Adrenal gland (tissue), 5 donors: Measurements from ENCODE around the gene HAS3.

ENCODE experiments used
- CTCF ChIP-seq, 6 experiments: fragments of 450-650 bp in 4 of 6; fragments of 200-600 bp in 2 of 6; sonication (generic) in 1 of 6; IDR thresholded peaks; 1 replicate in 5 of 6; 2 replicates in 1 of 6; pipeline versions ENCODE4 v1.5.1 to v1.8.0; 2016 to 2021; ENCODE audit warnings: antibody characterized with exemption in 6 of 6, mild to moderate bottlenecking in 2 of 6, moderate library complexity in 1 of 6
- POLR2A ChIP-seq, 2 donors: fragments of 450-650 bp; IDR thresholded peaks; one replicate each; pipeline ENCODE4 v1.6.1; 2017; ENCODE audit warnings: antibody characterized with exemption in 2 of 2, mild to moderate bottlenecking in 2 of 2, moderate library complexity in 1 of 2
- donor health status: DM: no; HTN: no; CAD: no.

GRCh38 chr16:69073181-69073702, 32.2 kb upstream of the HAS3 start:
- TF ChIP-seq POLR2A (IDR thresholded peaks at IDR 0.05) (no peak), CTCF (IDR thresholded peaks at IDR 0.05) (no peak)
